Transverse colon (tissue), 3 donors: ENCODE results near the gene HS1BP3.

Experiments
- CTCF ChIP-seq, 5 experiments: fragments of 200-600 bp in 3 of 5; fragments of 450-650 bp in 2 of 5; sonication (generic) in 3 of 5; IDR thresholded peaks; 1 replicate in 2 of 5; 2 replicates in 3 of 5; pipeline ENCODE4 v1.5.1; 2016 to 2017; ENCODE audit warnings: antibody characterized with exemption in 5 of 5, inconsistent platforms in 3 of 5, mild to moderate bottlenecking in 2 of 5, moderate library complexity in 1 of 5
- POLR2A ChIP-seq: fragments of 450-650 bp; IDR thresholded peaks from one replicate; pipeline ENCODE4 v1.6.1; 2016; ENCODE audit warnings: antibody characterized with exemption, mild to moderate bottlenecking, moderate library complexity

- TF ChIP-seq CTCF (IDR thresholded peaks at IDR 0.05) = no peak
- TF ChIP-seq POLR2A = no peak
Observed at GRCh38 chr2:20593072-20594034, 57.5 kb downstream of the HS1BP3 start.
